ENCODE data around the gene AMD1.
"Not testable (repeated sequence)": the region's sequence is repeated elsewhere in the genome, so short reads cannot be mapped to it uniquely, and the experiment has no call there.

DNA sequence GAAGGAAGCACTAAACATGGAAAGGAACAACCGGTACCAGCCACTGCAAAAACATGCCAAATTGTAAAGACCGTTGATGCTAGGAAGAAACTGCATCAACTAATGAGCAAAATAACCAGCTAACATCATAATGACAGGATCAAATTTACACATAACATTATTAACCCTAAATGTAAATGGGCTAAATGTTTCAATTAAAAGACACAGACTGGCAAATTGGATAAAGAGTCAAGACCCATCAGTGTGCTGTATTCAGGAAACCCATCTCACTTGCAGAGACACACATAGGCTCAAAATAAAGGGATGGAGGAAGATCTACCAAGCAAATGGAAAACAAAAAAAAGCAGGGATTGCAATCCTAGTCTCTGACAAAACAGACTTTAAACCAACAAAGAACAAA, 31.7 kb downstream of the AMD1 start:
- TF ChIP-seq, protein P1, sequence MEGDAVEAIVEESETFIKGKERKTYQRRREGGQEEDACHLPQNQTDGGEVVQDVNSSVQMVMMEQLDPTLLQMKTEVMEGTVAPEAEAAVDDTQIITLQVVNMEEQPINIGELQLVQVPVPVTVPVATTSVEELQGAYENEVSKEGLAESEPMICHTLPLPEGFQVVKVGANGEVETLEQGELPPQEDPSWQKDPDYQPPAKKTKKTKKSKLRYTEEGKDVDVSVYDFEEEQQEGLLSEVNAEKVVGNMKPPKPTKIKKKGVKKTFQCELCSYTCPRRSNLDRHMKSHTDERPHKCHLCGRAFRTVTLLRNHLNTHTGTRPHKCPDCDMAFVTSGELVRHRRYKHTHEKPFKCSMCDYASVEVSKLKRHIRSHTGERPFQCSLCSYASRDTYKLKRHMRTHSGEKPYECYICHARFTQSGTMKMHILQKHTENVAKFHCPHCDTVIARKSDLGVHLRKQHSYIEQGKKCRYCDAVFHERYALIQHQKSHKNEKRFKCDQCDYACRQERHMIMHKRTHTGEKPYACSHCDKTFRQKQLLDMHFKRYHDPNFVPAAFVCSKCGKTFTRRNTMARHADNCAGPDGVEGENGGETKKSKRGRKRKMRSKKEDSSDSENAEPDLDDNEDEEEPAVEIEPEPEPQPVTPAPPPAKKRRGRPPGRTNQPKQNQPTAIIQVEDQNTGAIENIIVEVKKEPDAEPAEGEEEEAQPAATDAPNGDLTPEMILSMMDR (IDR thresholded peaks at IDR 0.05): not testable (repeated sequence)
- TF ChIP-seq POLR2A (IDR thresholded peaks at IDR 0.05; ENCODE audit: low read depth); POLR2AphosphoS5 (IDR thresholded peaks at IDR 0.05): not testable (repeated sequence)

Data from esophagus muscularis mucosa (tissue), 3 donors.